Measurements from ENCODE around the gene MAP3K14. TPM values are rescaled to one million over a fixed set of nuclear protein-coding genes. Genes with fewer than 3 reads are reported as not detected.

Gene MAP3K14
- total and polyA plus RNA-seq, 10 of the 15 experiments (the other 5 are each of a cell fraction or from before 2014, with no cell fraction given): 2.1 to 33.3 (median 19.7) TPM

GRCh38 chr17:45312477-45313420 lies 4.1 kb downstream of the MAP3K14 start (continued):
- TF ChIP-seq ZNF687 (IDR thresholded peaks at IDR 0.05) (peak; percentile 55; the same call in 1 of the 2 replicates), BACH1 (IDR thresholded peaks at IDR 0.05; ENCODE audit: borderline replicate concordance) (no peak; the same call in 1 of the 2 replicates), EGR1 (IDR thresholded peaks at IDR 0.05; ENCODE audit: borderline replicate concordance in 1 of 2, low read depth in 2 of 2, low read length in 2 of 2) (no peak), SREBF2 (IDR thresholded peaks at IDR 0.05; ENCODE audit: low read length) (no peak), YBX1 (IDR thresholded peaks at IDR 0.05) (no peak), ETV6 (conservative IDR thresholded peaks at IDR 0.05 in 1 of 2, IDR thresholded peaks at IDR 0.05 in 1 of 2; ENCODE audit: borderline replicate concordance in 1 of 2, low read depth in 1 of 2) (0 out of 4 replicates have a peak, but pooled peaks of 1 of the 2 experiments have one; percentile 5), FOXM1 (IDR thresholded peaks at IDR 0.05; ENCODE audit: low read depth, low read length) (no peak), CEBPZ (IDR thresholded peaks at IDR 0.05; ENCODE audit: low read depth, low read length) (no peak), BCL3 (IDR thresholded peaks at IDR 0.05; ENCODE audit: borderline replicate concordance, insufficient read depth, low read depth, low read length, poor library complexity, severe bottlenecking) (no peak), PML (IDR thresholded peaks at IDR 0.05; ENCODE audit: low read length) (peak; percentile 46; the same call in 1 of the 2 replicates), ATF3 (IDR thresholded peaks at IDR 0.05; ENCODE audit: borderline replicate concordance, extremely low read depth, low read depth, low read length) (no peak), CREB1 (IDR thresholded peaks at IDR 0.05; ENCODE audit: low read depth) (no peak; the same call in 1 of the 2 replicates), NFIC (IDR thresholded peaks at IDR 0.05; ENCODE audit: low read depth, low read length) (0 out of 2 replicates have a peak, but pooled peaks have one; percentile 4), MYC (IDR thresholded peaks at IDR 0.05; ENCODE audit: insufficient read depth, insufficient read length, insufficient replicate concordance, low read length, severe bottlenecking) (no peak)

Measured in GM12878 (cell line).